Mammary epithelial cell (primary cell): ENCODE data around the gene TMEM203.

Experiments
- CTCF ChIP-seq, 2 donors: IDR thresholded peaks in 1 of 2; conservative IDR thresholded peaks in 1 of 2; 2 replicates each; pipeline ENCODE4 v1.5.1; 2011 to 2012; ENCODE audit warnings: inconsistent platforms in 2 of 2, low read length in 2 of 2, mild to moderate bottlenecking in 2 of 2, control low read depth in 1 of 2, low read depth in 1 of 2; ENCODE audit not compliant: insufficient read depth in 1 of 2; ENCODE audit errors: extremely low read depth in 1 of 2
- EZH2 ChIP-seq: IDR thresholded peaks from 2 replicates; pipeline ENCODE4 v1.6.1; 2012; ENCODE audit warnings: low read length, inconsistent platforms, borderline replicate concordance

DNA sequence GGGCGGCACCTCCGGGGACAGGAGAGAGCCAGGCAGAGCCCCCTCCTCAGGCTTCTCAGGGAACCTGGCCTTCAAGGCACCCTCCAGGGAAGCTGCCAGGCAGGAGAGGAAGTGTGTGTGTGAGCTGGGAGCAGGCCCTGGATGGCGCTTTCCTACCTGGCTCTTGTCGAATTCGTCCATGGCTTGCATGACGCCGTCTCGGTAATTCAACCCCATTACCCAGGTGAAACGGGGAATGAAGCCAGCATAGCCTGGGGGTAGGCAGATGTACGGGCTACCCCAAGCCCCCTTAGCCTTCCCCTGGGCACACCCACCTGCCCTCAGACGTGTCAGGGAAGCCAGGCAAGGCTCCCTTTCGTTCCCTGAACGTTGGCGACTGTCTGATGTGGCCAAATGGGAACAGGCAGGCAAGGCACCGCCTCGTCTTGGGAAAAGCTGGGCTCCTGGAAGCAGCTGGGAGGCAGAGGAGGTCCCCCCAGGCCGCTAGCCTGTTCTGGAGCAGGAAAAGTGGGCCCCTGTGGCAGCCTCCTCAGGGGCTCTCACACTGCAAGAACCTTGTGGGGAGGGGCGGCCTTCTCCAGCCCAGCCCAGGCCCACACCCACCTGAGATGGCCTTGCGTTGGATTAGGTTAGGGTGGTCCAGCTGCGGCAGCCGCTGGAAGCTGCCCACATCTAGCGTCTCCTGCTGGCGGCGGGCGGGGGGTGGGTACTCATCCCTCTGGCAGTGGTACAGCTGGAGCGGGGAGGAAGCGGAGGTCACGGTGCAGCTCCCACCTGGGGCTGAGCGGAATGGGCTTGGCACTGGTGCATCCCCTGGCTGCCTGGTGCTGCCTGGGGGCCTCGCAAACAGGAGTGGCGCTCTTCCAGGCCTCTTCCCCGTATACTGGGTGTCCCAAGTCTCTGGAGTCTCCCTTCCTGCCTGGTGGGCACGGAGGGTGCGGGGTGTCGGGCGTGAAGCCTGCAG, 39.3 kb upstream of the TMEM203 start:
- no peak for TF ChIP-seq CTCF (conservative IDR thresholded peaks at IDR 0.05 in 1 of 2, IDR thresholded peaks at IDR 0.05 in 1 of 2; ENCODE audit: extremely low read depth in 1 of 2, insufficient read depth in 1 of 2, low read depth in 1 of 2, low read length in 2 of 2)
- TF ChIP-seq EZH2, result no peak
